IMR-90 (cell line): ENCODE data around the gene AKAP6. TPM values are rescaled to one million over a fixed set of nuclear protein-coding genes. Genes with fewer than 3 reads are reported as not detected.

ENCODE experiments used
- ATAC-seq: fragments of 200-7000 bp; cut with Tn5 transposase; 2 replicates; pipeline ENCODE4 v1.9.1; 2020; ENCODE audit warnings: low read depth, mild to moderate bottlenecking, moderate library complexity
- BruUV-seq: library from RNA; stranded (reverse); fragments of 400-500 nt; replicated peaks from 2 replicates; lab custom pipeline; 2021; lab: Mats Ljungman, UMichigan
- CTCF ChIA-PET: fragments of 300-600 bp; formaldehyde crosslinking; extraction: SDS; loops from one replicate; lab custom pipeline; 2021; ENCODE audit warnings: antibody characterized with exemption; lab: Yijun Ruan, JAX
- POLR2A ChIA-PET: fragments of 300-600 bp; sonication (Branson Sonifier 250); formaldehyde crosslinking; loops from one replicate; lab custom pipeline; 2022; ENCODE audit warnings: antibody characterized with exemption; ENCODE audit not compliant: unreplicated experiment; lab: Charles Lee
- DNase-seq: peaks from one replicate; pipeline ENCODE4 v3.0.0; 2013
- H2AFZ ChIP-seq: replicated peaks from 2 replicates; pipeline ENCODE3; 2013; ENCODE audit warnings: low read length, mild to moderate bottlenecking; ENCODE audit not compliant: poor library complexity
- H2AK5ac ChIP-seq: 2 replicates; pipeline ENCODE4 v1.6.1; 2013; ENCODE audit warnings: low read depth, low read length, inconsistent platforms
- H2AK9ac ChIP-seq: replicated peaks from 2 replicates; pipeline ENCODE3; 2013; ENCODE audit warnings: mild to moderate bottlenecking, low read depth, low read length, moderate library complexity; ENCODE audit not compliant: poor library complexity
- H2BK120ac ChIP-seq: 2 replicates; pipeline ENCODE4 v1.6.1; 2013; ENCODE audit warnings: low read depth, low read length, inconsistent platforms
- H2BK15ac ChIP-seq: 3 replicates; pipeline ENCODE4 v1.6.1; 2013; ENCODE audit warnings: low read depth, low read length, inconsistent platforms
- H2BK20ac ChIP-seq: 2 replicates; pipeline ENCODE4 v1.6.1; 2013; ENCODE audit warnings: low read depth, mild to moderate bottlenecking, inconsistent platforms, low read length, moderate library complexity
- H2BK5ac ChIP-seq: 2 replicates; pipeline ENCODE4 v1.6.1; 2013; ENCODE audit warnings: mild to moderate bottlenecking, low read depth, low read length, inconsistent platforms; ENCODE audit not compliant: poor library complexity, severe bottlenecking
- H3K14ac ChIP-seq: replicated peaks from 2 replicates; pipeline ENCODE4 v1.6.1; 2013; ENCODE audit warnings: low read depth, low read length, inconsistent platforms
- H3K18ac ChIP-seq: 2 replicates; pipeline ENCODE4 v1.6.1; 2013; ENCODE audit warnings: low read depth, low read length, control low read depth
- H3K23ac ChIP-seq: 2 replicates; pipeline ENCODE4 v1.6.1; 2013; ENCODE audit warnings: low read depth, low read length, inconsistent platforms
- H3K27ac ChIP-seq: 2 replicates; pipeline ENCODE4 v1.5.1; 2013; ENCODE audit warnings: mild to moderate bottlenecking, control low read depth, low read length; ENCODE audit not compliant: insufficient read depth
- H3K27me3 ChIP-seq: 2 replicates; pipeline ENCODE4 v1.6.1; 2013; ENCODE audit warnings: low read length; ENCODE audit not compliant: control insufficient read depth, insufficient read depth
- H3K36me3 ChIP-seq: 2 replicates; pipeline ENCODE4 v1.6.1; 2013; ENCODE audit warnings: low read length, mixed read lengths; ENCODE audit not compliant: control insufficient read depth, insufficient read depth
- H3K4ac ChIP-seq: 2 replicates; pipeline ENCODE4 v1.6.1; 2013; ENCODE audit warnings: low read depth, low read length, inconsistent platforms
- H3K4me1 ChIP-seq: 2 replicates; pipeline ENCODE4 v1.6.1; 2013; ENCODE audit warnings: low read length, mixed read lengths; ENCODE audit not compliant: control insufficient read depth, insufficient read depth
- H3K4me2 ChIP-seq: 2 replicates; pipeline ENCODE4 v1.6.1; 2013; ENCODE audit warnings: low read depth, mild to moderate bottlenecking, control low read depth, low read length, moderate library complexity
- H3K4me3 ChIP-seq: 2 replicates; pipeline ENCODE4 v1.5.1; 2013; ENCODE audit warnings: low read depth, mild to moderate bottlenecking, control low read depth, low read length, moderate library complexity; ENCODE audit not compliant: insufficient read depth
- H3K56ac ChIP-seq: 2 replicates; pipeline ENCODE4 v1.6.1; 2013; ENCODE audit warnings: low read length, inconsistent platforms; ENCODE audit not compliant: insufficient read depth; ENCODE audit errors: extremely low read depth
- H3K79me1 ChIP-seq, 2 experiments: 2 replicates each; pipeline ENCODE4 v1.6.1; 2013; ENCODE audit warnings: low read length in 2 of 2, inconsistent platforms in 1 of 2, low read depth in 1 of 2
- H3K9ac ChIP-seq: 2 replicates; pipeline ENCODE4 v1.6.1; 2013; ENCODE audit warnings: low read depth, low read length, control low read depth
- H3K9me1 ChIP-seq: 2 replicates; pipeline ENCODE4 v1.6.1; 2013; ENCODE audit warnings: low read length, inconsistent platforms; ENCODE audit not compliant: insufficient read depth
- H3K9me3 ChIP-seq: 2 replicates; pipeline ENCODE4 v1.6.1; 2013; ENCODE audit warnings: low read length; ENCODE audit not compliant: control insufficient read depth, insufficient read depth
- H4K20me1 ChIP-seq: 2 replicates; pipeline ENCODE4 v1.6.1; 2013; ENCODE audit warnings: low read length, inconsistent platforms; ENCODE audit not compliant: insufficient read depth
- H4K5ac ChIP-seq: 2 replicates; pipeline ENCODE4 v1.6.1; 2013; ENCODE audit warnings: mild to moderate bottlenecking, low read depth, low read length, control low read depth
- H4K8ac ChIP-seq, 2 experiments: 2 replicates each; pipeline ENCODE4 v1.6.1; 2013; ENCODE audit warnings: low read depth in 2 of 2, low read length in 2 of 2, control low read depth in 1 of 2, inconsistent platforms in 1 of 2
- H4K91ac ChIP-seq: 2 replicates; pipeline ENCODE4 v1.6.1; 2013; ENCODE audit warnings: low read depth, low read length, inconsistent platforms; ENCODE audit not compliant: insufficient read depth
- BHLHE40 ChIP-seq: fragments of 150-350 bp; IDR thresholded peaks from 2 replicates; pipeline ENCODE4 v1.6.1; 2016; ENCODE audit warnings: mild to moderate bottlenecking, low read depth, low read length
- CEBPB ChIP-seq: IDR thresholded peaks from 2 replicates; pipeline ENCODE4 v1.6.1; 2012; ENCODE audit warnings: low read depth, low read length, improper control_type of control experiment
- CHD1 ChIP-seq: IDR thresholded peaks from 2 replicates; pipeline ENCODE4 v1.6.1; 2012; ENCODE audit warnings: low read depth, low read length, improper control_type of control experiment
- FOS ChIP-seq: fragments of 150-350 bp; IDR thresholded peaks from 2 replicates; pipeline ENCODE4 v1.6.1; 2016; ENCODE audit warnings: low read depth, low read length
- MAFK ChIP-seq: IDR thresholded peaks from 2 replicates; pipeline ENCODE4 v1.6.1; 2012; ENCODE audit warnings: low read depth, low read length, improper control_type of control experiment
- MAZ ChIP-seq: IDR thresholded peaks from 2 replicates; pipeline ENCODE4 v1.6.1; 2012; ENCODE audit warnings: low read depth, mild to moderate bottlenecking, low read length, improper control_type of control experiment, moderate library complexity, borderline replicate concordance
- NFE2L2 ChIP-seq: fragments of 150-350 bp; IDR thresholded peaks from 2 replicates; pipeline ENCODE4 v1.6.1; 2016; ENCODE audit warnings: low read depth, mild to moderate bottlenecking, low read length
- POLR2A ChIP-seq: IDR thresholded peaks from 2 replicates; pipeline ENCODE4 v1.6.1; 2012; ENCODE audit warnings: mild to moderate bottlenecking, low read depth, low read length
- RAD21 ChIP-seq: IDR thresholded peaks from 2 replicates; pipeline ENCODE4 v1.6.1; 2012; ENCODE audit warnings: low read length, improper control_type of control experiment
- RCOR1 ChIP-seq: IDR thresholded peaks from 2 replicates; pipeline ENCODE4 v1.6.1; 2012; ENCODE audit warnings: mild to moderate bottlenecking, low read length, improper control_type of control experiment; ENCODE audit not compliant: insufficient replicate concordance
- RFX5 ChIP-seq: IDR thresholded peaks from 2 replicates; pipeline ENCODE4 v1.8.0; 2012; ENCODE audit warnings: low read depth, mild to moderate bottlenecking, low read length, moderate library complexity
- WGBS, 2 experiments: methylation state at CpG; one replicate each; pipeline versions ENCODE4 v1.1.5 to v1.1.7; 2013; ENCODE audit warnings: missing lambda C conversion rate in 2 of 2; ENCODE audit not compliant: insufficient read length in 1 of 2; ENCODE audit errors: extremely low coverage in 2 of 2; 5-methylcytosine and 5-hydroxymethylcytosine counted together
- dilution Hi-C: fragments of 300-500 bp; cut with HindIII; formaldehyde crosslinking; loops from one replicate; pipeline ENCODE4 v1.14.3; 2018; ENCODE audit warnings: low sequenced_read_pairs; ENCODE audit not compliant: unreplicated experiment
- in situ Hi-C: fragments of 300-500 bp; cut with MboI; formaldehyde crosslinking; loops from 3 replicates; pipeline ENCODE4 v1.14.3; 2019; ENCODE audit warnings: low sequenced_read_pairs, inconsistent platforms, mixed read lengths
- intact Hi-C: fragments of 100-400 bp; cut with micrococcal nuclease; formaldehyde crosslinking; loops from 2 replicates; pipeline ENCODE4 v1.10.0; 2022
- polyA plus RNA-seq, 3 experiments: library from polyadenylated mRNA; depleted of rRNA; stranded (reverse); fragments of >200 nt; gene quantifications; 2 replicates each; pipeline ENCODE4 v1.2.3, GENCODE V29; 2012; ENCODE audit warnings: low replicate concordance in 1 of 3
- total RNA-seq: library from RNA; depleted of rRNA; stranded (reverse); fragments of >200 nt; gene quantifications from 2 replicates; pipeline ENCODE4 v1.2.3, GENCODE V29; 2012
- TF ChIP-seq, protein P1 (sequence below): fragments of 150-350 bp; IDR thresholded peaks from 2 replicates; pipeline ENCODE4 v1.6.1; 2017; ENCODE audit warnings: mild to moderate bottlenecking, antibody characterized with exemption, low read length, low read depth
- TF ChIP-seq, protein P2 (sequence below): conservative IDR thresholded peaks from 2 replicates; pipeline ENCODE4 v1.5.1; 2012; ENCODE audit warnings: mild to moderate bottlenecking, low read depth, low read length, improper control_type of control experiment

The AKAP6 gene
- total and polyA plus RNA-seq, 2 of the 4 experiments (the other 2 are of a cell fraction) = 0.22 to 1.6 TPM

- Histone ChIP-seq H3K56ac (no peak overlapping the region), H3K27ac (no peak overlapping the region), H3K9me1 (0 out of 2 replicates have a peak, but pooled peaks cover 2% of the 10 kb centered on the region), H3K36me3 (no peaks in the 10 kb centered on the region), H2BK15ac (no peak overlapping the region), H3K18ac (no peak overlapping the region), H4K5ac (no peak overlapping the region), H4K20me1 (no peaks in the 10 kb centered on the region), H4K91ac (no peak overlapping the region), H4K8ac (no peak overlapping the region), H3K9me3 (no peaks in the 10 kb centered on the region), H2AFZ (no peak overlapping the region), H3K14ac (no peak overlapping the region), H3K4me3 (no peak overlapping the region), H3K23ac (no peak overlapping the region), H3K79me1 (no peaks in the 10 kb centered on the region; a peak in 1 of 4 replicates), H3K4ac (no peak overlapping the region), H2BK20ac (no peak overlapping the region), H3K4me2 (no peak overlapping the region), H2BK120ac (no peak overlapping the region), H3K27me3 (no peaks in the 10 kb centered on the region), H3K9ac (no peak overlapping the region), H2BK5ac (no peak overlapping the region), H2AK5ac (no peak overlapping the region), H2AK9ac (no peak overlapping the region), H3K4me1 (no peaks in the 10 kb centered on the region; the same call in 1 of the 2 replicates)
- intact Hi-C loops (no loop called here), in situ Hi-C loops (loop anchor here (25.0 kb wide), 1 partner anchor 937 kb away; no protein-coding TSS in a partner anchor), dilution Hi-C loops (no loop called here)
- POLR2A ChIA-PET = no interaction called here
- CTCF ChIA-PET = interaction anchor here (0.7 kb wide), 1 partner anchor 11 kb away, joined by 3 read pairs; no protein-coding TSS in a partner anchor
- DNase-seq = no peak
- ATAC-seq = no peak
- TF ChIP-seq MAZ (no peak), RCOR1 (no peak), BHLHE40 (no peak), CEBPB (no peak), FOS (no peak), CHD1 (no peak), RAD21 (no peak), NFE2L2 (no peak), POLR2A (no peak), MAFK (no peak), RFX5 (no peak)
- TF ChIP-seq, protein P1, sequence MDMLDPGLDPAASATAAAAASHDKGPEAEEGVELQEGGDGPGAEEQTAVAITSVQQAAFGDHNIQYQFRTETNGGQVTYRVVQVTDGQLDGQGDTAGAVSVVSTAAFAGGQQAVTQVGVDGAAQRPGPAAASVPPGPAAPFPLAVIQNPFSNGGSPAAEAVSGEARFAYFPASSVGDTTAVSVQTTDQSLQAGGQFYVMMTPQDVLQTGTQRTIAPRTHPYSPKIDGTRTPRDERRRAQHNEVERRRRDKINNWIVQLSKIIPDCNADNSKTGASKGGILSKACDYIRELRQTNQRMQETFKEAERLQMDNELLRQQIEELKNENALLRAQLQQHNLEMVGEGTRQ = no peak
- TF ChIP-seq, protein P2, sequence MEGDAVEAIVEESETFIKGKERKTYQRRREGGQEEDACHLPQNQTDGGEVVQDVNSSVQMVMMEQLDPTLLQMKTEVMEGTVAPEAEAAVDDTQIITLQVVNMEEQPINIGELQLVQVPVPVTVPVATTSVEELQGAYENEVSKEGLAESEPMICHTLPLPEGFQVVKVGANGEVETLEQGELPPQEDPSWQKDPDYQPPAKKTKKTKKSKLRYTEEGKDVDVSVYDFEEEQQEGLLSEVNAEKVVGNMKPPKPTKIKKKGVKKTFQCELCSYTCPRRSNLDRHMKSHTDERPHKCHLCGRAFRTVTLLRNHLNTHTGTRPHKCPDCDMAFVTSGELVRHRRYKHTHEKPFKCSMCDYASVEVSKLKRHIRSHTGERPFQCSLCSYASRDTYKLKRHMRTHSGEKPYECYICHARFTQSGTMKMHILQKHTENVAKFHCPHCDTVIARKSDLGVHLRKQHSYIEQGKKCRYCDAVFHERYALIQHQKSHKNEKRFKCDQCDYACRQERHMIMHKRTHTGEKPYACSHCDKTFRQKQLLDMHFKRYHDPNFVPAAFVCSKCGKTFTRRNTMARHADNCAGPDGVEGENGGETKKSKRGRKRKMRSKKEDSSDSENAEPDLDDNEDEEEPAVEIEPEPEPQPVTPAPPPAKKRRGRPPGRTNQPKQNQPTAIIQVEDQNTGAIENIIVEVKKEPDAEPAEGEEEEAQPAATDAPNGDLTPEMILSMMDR = no peak
- no TSS peak for BruUV-seq
- WGBS, 2 experiments = no CpG with 5 or more reads among the region's 1 CpG
Observed at GRCh38 chr14:32449648-32450047, 120.5 kb downstream of the AKAP6 start.
